HPDE6-E6E7 (cell line): Measurements from ENCODE around the gene NRL.
"Not testable (repeated sequence)": the region's sequence is repeated elsewhere in the genome, so short reads cannot be mapped to it uniquely, and the experiment has no call there.

Experiments
- DNase-seq: peaks from one replicate; pipeline ENCODE4 v3.0.0; 2011; ENCODE audit warnings: missing footprints; ENCODE audit errors: extremely low spot score

NRL gene

DNA sequence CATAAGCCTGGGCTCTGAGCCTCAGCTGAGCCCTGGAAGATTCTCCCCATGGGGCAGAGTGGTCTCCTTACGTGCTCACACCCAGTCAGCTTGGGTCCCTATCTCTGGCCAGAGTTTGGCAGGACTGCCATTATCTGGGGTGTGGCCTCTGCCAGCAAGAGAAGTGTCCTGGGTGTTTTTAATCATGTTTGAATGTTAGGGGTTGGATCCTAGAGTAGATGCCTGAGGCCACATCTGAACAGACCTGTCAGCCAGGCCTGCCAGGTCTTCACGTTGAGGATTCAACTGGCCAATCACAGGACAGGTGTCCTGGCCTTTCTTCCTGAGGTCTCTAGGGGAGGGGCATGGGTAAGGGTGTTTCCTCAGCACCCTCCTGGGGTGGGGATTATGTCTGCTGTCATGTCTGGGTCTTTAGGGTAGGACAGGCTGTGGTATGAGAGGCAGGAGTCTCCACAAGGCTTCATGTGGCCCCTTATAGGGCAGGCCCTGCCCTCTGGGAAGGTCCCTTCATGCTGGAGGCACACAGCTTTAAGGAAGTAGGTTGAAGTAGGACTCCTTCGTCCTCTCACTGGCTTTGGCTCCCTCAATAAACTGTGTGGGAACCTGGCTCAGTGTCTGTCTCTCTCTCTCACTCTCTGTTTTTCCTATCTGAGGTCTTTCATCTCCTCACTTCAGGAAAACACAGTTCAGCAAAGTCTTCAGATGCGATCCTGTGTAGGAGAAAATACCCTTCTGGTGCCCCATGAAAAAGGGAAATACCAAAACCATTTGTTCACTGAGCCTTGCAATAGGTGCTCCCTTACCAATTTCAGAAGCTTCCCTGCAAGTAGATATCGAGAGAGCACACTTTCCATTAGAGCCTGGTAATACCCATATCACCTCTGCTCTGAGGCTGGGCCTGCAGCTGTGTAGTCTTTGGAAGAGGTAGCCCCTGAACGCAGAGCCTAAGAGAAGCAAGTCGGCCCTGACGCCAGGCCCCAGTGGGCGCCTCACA is 9.0 kb upstream of the NRL start:
- no peak for DNase-seq

DNA sequence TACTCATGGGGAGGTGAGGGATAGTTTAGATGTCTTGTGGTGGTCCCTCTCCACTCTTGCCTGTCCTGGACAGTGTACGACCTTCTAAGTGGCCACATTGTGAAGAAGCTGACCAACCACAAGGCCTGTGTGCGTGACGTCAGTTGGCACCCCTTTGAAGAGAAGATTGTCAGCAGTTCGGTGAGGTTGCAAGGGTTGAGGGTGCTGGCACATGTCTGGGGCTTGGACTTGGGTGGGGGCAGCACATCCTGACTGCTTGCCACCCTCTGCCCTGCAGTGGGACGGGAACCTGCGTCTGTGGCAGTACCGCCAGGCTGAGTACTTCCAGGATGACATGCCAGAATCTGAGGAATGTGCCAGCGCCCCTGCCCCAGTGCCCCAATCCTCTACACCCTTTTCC is 8.1 kb upstream of the NRL start:
- DNase-seq: no peak

DNA sequence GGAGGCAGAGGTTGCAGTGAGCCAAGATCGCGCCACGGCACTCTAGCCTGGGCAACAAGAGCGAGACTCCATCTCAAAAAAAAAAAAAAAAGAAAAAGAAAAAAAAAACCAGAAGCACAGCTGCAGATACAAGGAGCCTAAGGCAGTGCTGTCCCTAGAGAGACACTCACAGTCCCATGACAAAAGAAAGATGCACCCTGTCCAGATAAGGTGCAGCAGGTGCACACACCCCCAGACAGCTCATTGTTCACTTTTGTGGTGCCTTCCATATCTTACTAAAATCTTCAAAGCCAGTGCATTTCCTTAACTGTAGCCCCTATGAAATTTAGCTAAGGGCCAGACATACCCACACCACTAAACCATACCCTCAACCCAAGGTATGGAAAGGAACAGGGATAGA is 7.7 kb upstream of the NRL start:
- no peak for DNase-seq

DNA sequence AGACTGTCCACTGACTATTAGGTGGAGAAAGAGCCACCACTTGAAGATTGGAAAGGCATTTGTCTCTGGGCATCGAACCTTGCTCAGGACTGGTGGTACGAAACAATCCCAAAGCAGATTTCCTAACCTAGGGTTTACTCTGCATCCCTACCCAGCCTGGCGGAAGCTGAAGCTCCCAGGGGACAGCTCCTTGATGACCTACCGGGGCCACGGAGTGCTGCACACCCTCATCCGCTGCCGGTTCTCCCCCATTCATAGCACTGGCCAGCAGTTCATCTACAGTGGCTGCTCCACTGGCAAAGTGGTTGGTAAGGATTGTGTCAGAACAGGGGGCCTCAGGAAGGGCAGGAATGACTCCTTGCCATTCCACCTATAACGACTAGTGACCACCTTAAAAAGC is 6.5 kb upstream of the NRL start:
- no peak for DNase-seq

DNA sequence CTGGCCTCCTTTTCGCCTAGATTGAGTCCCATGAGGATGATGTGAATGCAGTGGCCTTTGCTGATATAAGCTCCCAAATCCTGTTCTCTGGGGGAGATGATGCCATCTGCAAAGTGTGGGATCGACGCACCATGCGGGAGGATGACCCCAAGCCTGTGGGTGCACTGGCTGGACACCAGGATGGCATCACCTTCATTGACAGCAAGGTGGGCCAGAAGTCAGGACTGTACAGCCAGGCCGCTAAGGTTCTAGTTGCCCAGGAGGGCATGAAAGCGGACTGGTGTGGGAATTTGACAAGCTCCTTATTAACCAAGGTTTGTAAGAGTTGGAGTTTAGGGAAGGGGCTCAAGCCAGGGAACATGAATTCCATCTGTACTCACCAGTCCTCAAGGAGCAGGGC is 4.9 kb upstream of the NRL start:
- DNase-seq: no peak

DNA sequence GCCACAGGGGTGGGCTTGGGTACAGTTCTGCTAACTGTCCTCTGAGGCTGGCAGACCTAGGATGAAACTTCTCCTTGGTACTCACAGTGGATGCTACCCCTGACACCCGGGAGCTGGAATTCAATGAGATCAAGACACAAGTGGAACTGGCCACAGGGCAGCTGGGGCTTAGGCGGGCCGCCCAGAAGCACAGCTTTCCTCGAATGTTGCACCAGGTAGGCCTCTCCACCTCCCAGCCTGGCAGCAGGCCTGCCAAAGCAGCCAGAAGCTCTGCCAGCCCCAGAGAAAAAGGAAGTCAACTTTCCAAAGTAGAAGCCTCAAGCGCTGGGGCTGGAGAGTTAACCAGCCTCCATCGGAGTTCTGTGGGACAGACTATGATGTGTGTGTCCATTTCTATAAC is 2.4 kb upstream of the NRL start:
- DNase-seq: no peak

DNA sequence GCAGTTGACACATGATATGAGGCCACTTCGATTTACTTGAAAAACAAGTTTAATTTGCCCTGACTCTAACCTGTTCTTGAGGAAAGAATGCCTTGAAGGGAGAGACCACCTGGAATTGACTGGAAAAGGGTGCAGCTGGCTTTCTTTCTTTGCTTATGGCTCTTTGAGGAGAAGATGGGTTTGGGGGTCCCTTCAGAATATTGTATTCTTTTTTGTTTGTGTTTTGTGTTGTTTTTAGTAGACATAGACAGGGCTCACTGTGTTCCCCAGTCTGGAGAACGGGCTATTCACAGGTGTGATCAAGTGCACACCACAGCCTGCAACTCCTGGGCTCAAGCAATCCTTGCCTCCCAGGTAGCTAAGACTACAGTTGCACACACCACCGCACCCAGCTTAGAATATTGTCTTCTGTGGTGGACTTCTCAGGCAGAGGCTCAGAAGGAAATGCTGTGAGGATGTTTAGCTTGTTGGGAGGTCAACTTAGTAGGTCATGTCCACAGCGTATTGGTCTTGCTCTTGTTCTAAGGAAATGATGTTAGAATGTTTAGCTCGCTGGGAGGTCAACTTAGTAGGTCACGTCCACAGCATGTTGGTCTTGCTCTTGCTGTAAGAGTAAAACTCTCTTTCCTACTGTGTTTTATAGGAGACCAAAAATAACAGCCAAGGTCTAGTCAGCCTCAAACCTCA is 1.5 kb upstream of the NRL start:
- no peak for DNase-seq

DNA sequence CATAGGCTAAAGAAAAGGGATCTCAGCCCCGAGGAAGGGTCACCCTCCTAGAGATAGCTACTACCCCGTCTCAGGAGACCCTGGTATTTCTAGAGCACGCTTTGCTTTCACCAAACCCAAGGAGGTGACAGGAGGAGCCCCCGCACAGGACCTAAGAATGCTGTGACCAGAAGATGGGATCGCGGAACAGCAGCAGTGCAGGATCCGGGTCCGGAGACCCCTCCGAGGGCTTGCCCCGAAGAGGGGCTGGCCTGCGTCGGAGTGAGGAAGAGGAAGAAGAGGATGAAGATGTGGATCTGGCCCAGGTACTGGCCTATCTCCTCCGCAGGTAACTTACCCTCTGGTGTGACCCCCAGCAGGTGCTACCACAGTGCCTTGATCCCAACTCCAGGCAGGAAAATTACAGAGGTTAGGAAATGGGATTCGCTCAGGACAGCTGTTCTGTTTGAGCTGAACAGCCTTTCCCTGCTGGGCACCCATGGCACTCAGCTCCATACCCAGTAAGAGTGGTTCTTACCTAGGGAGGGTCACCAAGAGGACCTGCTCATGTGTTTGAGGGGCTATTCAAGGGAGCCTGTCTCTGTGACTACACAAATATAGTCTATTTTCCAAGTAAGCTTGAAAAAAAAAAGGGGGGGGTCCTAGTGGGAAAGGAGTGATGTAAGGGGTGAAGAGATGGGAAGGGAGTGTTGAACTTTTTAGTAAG is 826 bp upstream of the NRL start:
- DNase-seq: no peak

DNA sequence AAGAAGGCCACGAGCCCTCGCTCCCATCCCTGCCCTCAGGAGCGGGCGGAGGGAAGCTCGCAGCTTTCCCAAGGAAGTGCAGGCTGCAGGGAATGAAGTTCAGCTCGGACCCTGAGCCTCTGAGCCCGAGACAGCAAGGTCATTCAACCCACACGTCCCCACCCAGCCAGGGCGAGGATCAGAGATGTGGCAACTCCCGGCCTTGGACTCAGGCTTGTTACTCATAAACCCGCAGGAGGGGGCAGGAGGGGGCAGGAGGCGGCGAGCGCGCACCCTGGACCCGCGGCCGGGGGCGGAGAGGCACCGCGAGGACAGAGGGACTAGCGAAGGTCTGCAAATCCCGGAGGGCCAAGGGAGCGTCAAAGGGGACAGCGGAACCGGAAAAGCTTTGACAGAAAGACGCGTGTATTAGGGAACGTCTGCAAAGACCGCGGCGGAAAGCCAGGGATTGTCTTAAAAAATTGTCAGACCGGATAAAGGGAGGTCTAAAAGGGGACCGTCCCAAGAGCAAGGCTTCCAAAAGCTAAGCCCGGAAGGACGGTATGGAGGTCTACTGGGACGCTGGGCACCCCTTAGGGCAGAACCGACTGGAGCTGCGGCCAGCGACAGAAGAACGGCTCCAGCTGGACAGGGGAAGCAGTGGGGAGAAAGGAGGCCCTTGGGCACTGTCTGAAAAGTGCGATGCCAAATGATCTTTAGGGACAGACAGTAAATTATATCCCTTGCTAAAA is 783 bp downstream of the NRL start:
- DNase-seq: peak; percentile 71

DNA sequence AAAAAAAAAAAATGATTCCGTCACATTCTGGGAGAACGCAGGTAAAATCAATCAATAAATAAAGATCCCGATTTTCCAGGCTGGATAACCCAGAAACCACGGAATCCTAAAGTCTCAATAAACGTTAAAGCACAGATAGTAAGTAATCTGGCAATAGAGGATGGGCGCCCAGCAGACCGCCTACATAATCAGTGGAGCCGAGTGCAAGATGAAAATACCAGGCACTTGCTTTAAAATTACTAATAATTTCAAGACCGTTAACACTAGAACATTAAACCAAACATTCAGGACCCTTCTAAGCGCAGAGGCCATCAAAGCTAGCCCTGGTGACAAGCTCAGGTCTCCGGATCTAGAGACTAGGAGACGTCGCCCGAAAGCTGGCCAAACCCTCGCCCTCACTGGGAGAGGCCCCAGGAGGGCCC is 1.4 kb downstream of the NRL start:
- DNase-seq: no peak

DNA sequence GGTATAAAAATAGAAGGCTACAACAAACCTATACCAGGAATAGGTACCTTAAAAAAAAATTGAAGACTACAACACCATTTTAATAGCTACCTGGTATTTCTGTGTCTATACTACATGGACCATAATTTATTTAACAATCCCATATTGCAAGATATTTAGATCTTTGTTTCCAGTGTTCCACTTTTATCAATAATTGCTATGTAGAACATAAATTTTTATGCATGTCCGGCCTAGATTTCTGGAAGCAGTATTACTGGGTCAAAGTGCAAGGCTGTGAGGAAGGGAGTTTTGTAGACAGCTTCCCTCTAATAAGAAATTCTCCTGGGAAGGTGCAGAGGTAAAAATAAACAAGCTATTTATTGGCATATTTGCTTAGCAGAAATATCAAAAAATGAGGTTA is 4.2 kb downstream of the NRL start:
- DNase-seq: no peak

DNA sequence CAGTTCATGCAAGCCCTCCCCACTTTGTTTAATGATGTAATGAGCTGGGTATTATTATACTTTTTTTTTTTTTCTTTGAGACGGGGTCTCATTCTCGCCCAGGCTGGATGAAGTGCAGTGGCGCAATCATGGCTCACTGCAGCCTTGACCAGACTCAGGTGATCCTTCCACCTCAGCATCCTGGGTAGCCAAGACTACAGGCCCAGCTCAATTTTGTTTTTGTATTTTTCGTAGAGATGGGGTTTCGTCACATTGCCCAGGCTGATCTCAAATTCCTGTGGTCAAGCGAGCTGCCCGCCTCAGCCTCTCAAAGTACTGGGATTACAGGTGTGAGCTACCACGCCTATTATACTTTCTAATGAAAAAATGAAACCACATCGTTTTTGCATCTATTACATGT is 4.7 kb downstream of the NRL start:
- no peak for DNase-seq

DNA sequence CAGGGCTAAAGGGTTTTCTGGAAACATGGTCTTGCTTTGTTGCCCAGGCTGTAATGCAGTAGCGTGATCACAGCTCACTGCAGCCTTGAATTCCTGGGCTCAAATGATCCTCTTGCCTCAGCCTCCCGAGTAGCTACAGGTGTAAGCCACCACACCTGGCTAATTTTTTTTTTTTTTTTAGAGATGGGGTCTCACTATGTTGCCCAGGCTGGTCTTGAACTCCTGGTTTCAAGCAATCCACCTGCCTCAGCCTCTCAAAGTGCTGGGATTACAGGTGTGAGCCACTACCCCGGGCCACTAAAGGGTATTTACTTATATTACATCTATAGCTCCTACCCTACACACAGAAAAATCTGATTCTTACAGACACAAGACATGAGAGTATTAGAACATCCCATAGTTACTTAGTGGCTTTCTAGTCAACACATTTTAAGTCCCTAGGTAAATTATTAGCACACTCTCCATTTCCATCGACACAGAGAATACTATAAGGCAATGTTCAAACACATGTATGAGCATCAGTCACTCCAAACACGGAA is 6.3 kb downstream of the NRL start:
- no peak for DNase-seq

DNA sequence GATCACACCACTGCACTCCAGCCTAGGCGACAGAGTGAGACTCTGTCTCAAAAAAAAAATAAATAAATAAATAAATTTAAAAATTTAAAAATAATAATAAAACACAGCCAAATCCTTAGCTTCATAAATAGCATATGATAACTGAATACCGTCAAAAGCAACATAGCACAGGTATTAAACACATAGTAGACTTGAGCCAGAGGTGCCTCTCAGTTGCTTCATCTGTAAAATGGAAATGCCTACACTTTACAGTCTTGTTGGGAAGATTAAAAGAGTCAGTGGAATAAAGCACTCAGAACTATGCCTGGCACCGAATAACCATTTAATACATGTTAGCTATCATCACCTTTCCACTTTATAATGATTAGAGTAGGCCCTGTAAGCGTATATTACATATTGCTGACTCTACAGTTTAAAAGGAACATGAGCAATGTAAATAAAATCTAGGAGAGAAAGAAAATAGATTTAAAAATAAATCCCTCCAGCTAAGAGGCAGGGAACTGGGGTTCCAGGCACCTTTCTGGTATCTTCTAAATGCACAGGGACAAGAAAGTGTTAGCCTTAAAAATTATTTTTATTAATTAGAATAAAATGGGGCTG is 8.0 kb downstream of the NRL start:
- no peak for DNase-seq

DNA sequence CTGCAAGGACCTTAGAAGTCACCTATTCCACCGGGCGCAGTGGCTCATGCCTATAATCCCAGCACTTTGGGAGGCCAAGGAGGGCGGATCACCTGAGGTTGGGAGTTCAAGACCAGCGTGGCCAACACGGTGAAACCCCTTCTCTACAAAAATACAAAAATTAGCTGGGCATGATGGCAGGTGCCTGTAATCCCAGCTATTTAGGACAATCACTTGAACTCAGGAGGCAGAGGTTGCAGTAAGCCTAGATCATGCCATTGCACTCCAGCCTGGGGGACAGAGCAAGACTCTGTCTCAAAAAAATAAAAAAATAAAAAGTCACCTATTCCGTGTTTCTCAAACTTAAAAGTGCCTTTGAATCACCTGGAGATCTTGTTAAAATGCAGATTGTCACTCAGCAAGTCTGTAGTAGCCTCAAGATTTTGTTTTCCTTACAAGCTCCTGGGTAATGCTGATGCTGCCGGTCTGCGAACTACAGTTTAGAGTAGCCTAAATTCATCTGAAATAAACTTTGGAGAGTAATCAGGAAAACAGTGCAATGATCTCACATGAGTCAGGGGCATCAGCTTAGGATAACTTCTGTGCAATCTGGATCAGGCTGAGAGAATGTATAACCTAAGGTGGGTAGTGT is 9.0 kb downstream of the NRL start:
- DNase-seq: not testable (repeated sequence)

DNA sequence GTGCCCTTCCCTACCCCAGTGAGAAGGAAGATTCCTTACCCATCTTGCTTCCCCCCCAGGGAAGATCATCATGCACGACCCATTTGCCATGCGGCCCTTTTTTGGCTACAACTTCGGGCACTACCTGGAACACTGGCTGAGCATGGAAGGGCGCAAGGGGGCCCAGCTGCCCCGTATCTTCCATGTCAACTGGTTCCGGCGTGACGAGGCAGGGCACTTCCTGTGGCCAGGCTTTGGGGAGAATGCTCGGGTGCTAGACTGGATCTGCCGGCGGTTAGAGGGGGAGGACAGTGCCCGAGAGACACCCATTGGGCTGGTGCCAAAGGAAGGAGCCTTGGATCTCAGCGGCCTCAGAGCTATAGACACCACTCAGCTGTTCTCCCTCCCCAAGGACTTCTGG is 11.3 kb downstream of the NRL start:
- no peak for DNase-seq

DNA sequence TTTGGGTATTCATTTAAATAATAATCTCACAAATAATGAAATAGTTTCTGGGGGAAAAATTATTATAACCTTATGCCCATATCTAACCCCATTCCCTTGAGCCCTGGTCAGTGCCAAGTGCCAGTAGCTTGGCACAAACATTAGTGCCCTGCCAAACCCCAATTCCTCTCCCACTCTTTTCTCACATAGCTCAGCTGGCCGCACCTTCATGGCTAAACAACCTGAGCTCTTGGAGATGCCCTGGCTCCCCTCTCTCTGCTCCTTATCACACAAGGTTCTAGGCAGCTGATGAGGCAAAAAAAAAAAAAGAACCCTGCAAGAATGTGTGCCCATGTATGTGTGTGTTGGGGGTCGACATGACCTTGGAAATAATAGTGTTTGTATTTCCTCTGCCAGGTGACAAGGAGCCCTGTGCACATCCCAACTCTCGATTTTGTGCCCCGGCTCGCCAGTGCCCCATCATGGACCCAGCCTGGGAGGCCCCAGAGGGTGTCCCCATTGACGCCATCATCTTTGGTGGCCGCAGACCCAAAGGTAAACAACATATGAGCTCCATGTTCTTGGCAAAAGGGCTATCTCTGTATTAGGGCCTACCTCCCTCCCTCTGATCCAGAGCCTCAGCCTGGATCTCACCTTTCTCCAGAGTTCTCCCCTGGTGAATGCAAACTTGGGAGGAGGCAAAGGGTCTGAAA is 12.2 kb downstream of the NRL start:
- no peak for DNase-seq

DNA sequence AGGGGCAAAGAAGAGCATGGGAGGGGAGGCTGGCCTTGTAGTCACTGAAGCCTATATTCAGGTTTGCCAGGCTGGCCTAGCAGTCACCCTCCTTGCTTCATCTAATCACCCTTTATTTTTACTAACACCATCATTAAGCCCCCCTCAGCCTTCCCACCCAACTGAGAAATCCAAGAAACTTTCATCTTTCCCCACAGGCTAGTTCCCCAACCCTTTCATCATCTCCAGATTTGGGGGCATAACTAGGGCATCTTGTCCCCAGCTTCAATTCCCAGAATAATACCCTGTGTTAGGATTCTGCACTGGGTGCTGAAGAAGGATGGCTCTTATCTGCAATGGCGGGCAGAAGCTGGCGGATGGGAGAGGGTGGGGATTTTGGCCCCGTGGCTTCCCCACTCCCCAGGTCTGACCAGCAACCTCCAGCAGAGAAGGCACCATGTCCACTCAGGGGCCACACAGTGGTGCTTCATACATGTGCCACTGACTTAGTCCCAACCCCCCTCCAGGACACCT is 13.7 kb downstream of the NRL start:
- no peak for DNase-seq

DNA sequence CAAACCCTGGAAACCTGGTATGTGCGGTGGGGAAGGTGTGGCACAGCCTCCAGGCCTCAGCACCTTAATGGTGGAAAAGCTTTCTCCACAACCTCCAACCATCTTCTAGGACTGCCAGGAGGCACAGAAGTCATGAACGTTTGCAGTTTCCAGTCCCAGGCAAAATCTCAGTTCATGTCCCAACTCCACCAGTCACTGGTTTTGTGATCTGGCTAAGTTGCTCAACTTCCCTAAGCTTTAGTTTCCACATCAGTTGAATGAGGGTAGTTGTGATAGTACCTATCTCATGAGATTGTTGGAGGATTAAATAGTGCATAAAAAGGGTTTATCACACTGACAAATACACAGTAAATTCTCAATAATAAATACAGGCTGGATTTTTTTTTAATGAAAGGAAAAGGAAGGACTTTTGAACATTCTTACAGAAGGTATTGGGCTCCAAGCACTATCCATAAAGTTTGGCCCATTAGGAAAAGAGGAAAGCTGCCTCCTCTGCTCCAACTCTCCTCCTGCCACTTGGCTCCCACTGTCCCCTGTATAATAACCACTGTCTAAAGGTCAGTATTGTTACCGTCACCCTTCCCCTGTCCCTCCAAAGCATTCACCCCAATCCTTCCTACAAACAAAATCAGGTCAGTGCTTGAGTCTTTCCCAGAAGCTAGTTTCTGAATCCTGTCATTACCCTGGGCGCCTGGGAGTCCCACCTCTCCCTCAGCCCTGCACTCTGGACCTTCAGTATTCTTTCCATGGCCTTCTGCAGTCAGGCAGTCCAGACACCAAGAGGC is 14.4 kb downstream of the NRL start:
- no peak for DNase-seq
